Stimulated activated CD4-positive, alpha-beta T cell treated with anti-CD3 and anti-CD28 coated beads, TNF-alpha, amount 100 ng/mL, for 1 hour (primary cell): Measurements from ENCODE around the gene TNFRSF11A.

Source experiments
- DNase-seq, 3 donors: peaks; one replicate each; pipeline ENCODE4 v3.0.0-alpha.2; 2020; ENCODE audit warnings: low read depth in 3 of 3, low spot score in 1 of 3

The TNFRSF11A gene

DNA sequence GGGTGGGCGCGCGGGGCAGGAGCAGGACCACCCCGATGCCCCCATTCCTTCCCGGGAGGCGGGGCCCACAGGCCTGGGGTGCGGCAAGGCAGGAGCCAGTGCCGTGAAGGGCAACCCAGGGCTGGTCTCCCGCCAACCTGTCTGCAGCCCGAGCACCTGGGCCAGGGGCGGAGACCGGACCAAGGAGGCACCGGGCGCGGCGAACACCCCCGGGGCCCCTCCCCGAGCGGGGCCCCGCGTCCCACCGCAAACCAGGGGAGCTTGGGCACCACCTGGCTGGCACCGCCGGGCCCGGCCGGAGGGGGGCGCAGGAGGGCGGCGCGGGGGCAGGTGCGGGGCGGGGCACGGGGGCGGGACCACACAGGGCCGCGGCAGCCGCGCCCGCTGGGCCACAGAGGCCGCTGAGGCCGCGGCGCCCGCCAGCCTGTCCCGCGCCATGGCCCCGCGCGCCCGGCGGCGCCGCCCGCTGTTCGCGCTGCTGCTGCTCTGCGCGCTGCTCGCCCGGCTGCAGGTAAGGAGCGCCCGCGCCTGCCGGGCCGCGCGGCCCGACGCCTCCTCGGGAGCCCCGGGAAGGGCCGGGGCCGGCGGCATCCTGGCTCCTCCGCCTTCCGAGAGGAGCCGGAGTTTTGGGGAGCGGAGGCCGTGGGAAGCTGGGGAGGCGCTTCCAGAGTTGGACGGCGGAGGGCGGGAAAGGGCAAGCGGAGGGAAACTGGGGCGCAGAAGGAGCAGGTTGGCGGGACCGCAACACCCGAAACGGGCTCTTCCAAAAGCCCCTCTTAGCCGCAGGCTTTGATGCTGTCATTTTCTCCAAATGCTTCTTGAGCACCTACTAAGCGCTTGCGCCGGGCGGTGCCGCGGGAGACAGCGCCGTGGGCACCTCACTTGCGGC, at the start of gene TNFRSF11A:
Gene TNFRSF11A (plus strand): TSS at position 394 of the 889 bp plus-strand sequence. CDS start 43 bp downstream, at position 437.
- peak in 2 of 3 donors; percentile 22 to 65 for DNase-seq

DNA sequence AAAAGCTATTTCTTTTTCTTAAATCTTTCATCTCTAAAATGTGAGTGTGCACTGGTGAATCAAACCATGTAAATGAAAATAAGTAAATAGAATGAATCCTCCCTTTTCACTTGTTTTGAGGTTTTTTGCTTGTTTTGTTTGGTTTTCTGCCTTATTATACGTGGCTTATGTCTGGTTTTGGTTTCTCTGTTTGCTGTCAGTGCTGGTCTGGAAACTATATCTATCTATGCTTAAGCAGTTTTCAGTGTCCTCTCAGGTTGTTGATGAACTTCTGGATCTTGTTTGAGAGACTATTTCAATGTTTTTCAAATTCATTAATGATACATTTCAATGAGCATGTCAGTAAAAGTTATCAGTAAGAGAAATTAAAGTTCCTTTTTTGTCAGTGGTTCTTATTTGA, 48.1 kb upstream of the TNFRSF11A start:
- DNase-seq = no peak

GRCh38 chr18:62279561-62279960, 45.5 kb upstream of the TNFRSF11A start:
- DNase-seq = no peak

GRCh38 chr18:62280058-62280457, 45.1 kb upstream of the TNFRSF11A start:
- DNase-seq = no peak

- no peak for DNase-seq
These were observed 44.3 kb upstream of the TNFRSF11A start for GRCh38 chr18:62280786-62281185.

DNA sequence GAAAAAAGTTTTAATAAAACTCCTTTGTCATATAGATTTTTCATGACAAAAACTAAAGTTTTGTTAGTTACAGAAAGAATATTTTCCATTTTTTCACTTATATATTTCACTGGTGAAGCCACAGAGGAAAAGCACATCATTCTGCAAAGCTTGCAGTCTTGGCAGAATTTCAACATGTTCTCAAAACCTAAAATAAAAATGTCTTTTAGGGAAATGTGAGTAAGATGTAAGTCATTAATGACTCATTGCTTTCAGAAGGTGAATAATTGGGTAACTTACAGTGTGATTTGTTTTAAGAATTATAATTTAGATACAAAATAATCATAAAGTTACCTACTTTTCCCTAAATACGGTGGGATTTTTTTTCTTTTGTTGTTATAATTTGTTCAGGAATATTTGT, 43.4 kb upstream of the TNFRSF11A start:
- no peak for DNase-seq

GRCh38 chr18:62282188-62282629, 42.9 kb upstream of the TNFRSF11A start:
- no peak for DNase-seq

GRCh38 chr18:62284637-62285036, 40.5 kb upstream of the TNFRSF11A start:
- no peak for DNase-seq

DNA sequence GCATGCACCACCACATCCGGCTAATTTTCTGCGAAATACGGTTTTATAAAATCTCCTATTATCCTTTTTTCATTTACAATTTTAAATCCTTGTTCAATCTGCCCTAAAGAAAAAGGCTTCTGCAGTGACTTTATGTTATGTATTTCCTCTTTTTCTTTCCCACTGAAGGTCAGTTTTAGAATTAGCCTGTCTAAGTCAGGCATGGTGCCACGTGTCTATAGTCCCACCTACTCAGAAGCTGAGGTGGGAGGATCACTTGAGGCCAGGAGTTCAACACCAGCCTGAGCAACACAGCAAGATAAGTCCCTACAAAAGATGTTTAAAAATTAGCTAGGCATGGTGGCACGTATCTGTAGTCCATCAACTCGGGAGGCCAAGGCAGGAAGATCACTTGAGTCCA, 39.8 kb upstream of the TNFRSF11A start:
- DNase-seq = no peak

DNA sequence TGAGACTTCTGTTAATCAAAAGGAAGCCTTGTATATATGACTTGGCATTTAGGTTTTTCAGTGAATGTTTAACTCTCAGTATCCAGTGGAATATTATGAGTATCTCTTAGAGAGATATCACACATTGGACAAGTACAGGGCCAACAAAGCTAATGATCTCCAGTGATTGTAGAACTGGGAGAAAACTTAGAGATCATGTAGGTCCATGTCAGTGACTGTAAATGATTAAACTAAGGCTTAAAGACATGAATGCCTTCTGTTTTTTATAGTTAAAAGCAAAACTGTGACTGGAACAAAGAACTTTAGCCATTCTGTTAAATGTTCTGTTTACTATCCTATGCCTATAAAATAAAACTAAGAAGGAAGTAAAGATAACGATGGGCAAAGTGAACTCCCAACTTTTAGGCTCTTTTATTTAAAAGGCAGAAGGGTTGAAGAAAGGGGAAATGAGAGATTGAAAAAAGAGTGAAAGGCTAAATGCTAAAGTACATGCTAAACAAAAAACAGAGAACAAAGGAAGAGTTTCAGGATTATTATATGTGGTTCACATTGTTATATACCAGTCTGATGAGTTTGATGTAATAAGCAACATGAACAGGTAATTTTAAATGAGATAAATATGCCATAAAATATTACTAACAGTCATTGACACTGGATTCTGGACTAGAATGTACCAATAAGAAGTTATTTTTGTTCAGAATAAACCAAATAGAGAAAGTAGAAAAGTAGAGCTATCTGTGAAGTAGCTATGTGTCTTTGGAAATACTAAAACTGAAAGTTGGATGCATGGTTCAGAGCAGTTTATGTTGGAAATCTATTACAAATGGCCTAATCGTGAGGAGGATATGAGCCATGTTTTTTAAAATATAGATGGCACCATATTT, 37.1 kb upstream of the TNFRSF11A start:
- no peak for DNase-seq

DNA sequence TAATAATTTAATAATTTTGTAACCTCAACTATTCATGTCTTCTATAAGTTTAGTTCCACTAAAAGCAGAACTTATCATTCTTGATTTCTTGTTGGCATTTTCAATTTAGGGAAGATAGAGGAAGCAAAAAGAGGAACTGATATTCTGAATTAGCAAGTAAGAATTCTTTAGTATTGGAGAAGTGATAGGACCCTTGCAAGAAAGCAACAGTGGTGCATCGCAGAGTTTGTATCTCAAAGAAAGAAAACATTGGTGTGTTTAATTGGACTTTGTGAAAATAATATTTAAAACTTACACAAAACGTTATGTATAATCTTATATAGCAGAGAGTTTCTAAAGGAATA, 36.5 kb upstream of the TNFRSF11A start:
- DNase-seq = no peak

DNA sequence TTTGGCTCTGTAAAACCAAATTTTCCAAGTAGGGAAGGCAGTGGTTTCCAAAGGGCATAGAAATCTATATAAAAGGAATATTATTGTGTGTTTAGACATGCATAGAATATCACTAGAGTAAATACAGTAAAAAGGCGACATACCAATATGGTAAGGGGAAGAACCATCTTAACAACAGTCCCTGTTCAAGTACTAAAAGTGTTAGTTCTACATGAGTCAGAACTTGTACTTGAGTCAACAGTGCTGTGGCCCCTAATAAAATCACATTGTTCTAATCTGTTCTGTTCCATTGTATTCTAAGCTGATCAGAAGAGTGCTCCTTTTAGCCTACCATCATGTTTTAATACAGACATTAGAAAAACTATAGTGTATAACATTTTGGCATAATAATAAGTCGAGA, 36.1 kb upstream of the TNFRSF11A start:
- DNase-seq = no peak

- no peak for DNase-seq
These were observed 31.0 kb upstream of the TNFRSF11A start for GRCh38 chr18:62294073-62294472.

DNA sequence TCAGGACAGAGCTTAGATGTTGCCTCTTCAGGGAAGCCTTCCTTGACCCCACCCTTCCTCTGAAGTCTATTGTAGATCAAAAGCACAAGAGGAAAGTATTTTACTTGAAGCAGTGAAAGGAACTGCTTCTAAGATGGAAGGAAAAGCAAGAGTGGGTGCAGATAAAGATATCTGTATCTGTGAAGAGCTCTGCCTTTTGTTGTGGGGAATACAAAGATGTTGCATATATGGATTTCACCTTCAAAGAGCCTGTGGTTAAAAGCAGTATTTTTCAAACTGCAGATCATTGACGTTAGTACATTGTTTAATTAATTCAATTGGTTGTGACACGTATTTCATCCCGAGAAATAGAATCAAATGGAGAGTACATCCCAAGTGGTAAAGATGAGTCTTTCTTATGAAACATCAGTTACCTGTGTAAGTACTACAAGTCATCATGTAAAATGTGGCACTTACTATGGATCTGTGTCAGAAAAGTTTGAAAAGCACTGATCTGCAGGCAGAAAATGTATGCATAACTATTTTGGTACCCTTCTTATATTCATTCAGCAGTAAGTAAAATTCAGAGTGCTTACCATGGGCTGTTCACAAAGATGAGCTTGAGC, 24.6 kb upstream of the TNFRSF11A start:
- no peak for DNase-seq

- DNase-seq = no peak
These were observed 23.8 kb upstream of the TNFRSF11A start for GRCh38 chr18:62301322-62301721.

DNA sequence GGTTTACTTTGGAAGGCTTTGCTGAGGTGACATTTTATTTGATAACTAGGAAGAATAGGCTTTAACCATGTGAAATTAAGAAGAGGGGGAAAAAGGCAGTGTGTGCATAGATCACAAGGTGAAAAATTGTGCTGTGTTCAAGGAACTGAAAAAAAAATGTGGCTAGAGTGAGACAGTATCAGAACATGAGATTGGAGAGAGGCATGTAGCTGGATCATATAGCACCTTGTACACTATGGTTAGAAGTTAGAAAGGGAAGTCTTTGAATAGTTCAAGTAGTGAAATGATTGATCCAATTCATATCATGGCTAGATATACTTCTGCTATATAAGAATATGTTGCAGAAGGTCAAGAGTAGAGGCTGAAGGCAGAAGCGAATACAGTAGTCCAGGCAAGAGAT, 12.3 kb upstream of the TNFRSF11A start:
- DNase-seq = no peak

DNA sequence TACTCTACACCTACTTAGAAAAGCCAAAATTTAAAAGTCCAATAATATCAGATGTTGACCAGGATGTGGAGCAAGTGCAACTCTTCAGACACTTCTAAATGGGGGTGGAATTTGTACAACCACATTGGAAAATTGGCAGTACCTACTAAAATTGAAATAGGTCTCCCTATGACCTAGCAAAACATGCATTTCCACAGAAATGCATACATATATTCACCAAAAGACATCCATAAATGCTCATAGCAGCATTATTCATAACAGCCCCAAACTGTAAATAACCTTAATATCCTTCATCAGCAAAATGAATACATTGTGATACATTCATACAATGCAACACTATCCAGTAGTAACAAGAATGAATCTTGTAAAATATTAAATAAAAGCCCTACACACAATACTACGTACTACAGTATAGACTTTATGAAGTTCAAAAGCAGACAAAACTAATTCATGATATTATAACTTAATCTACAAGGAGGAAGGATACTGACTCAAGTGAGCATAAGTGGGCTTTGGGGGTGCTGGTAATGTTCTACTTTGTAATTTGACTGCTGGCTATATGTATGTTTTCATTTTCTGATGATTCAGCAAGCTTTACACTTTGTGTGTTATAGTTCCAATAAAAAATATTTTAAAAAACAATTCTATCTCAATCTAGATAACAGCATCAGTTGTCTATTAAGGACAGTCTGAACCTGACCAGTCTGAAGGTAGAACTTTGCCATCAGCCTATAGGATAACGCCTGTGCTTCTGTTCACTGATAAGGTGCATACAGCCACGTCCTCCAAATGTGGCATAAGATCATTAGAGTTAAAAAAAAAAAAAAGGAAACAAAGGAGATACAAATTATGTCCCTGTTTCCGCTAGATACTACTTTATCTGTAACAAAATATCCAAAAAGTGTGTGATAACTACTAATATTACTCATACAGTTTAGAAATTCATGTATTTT, 6.6 kb upstream of the TNFRSF11A start:
- DNase-seq = no peak

DNA sequence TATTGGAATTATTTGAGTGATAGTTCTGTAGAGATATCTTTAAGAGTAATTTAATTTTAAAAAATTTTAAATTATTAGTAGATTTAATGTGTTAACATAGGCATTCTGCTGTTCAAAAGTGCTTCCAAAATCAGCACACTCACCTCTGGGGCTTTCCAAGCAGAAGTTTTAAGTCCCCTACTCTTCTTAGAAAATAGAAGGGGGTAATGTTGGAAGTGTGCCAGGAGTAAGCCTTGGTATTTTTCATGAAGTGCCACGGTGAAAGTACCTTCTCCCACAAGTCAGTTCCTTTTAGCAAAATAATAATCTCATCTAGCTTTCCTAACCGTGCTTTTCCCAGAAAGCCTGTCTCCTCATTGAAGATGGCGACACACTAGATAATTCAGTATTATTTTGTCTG, 3.9 kb upstream of the TNFRSF11A start:
- DNase-seq = no peak

GRCh38 chr18:62323483-62324180, 1.5 kb upstream of the TNFRSF11A start:
- DNase-seq = no peak
